ENCODE results near the gene OR5M8. TPM values are rescaled to one million over a fixed set of nuclear protein-coding genes. Genes with fewer than 3 reads are reported as not detected.

The OR5M8 gene
- total RNA-seq = not detected
- polyA plus RNA-seq = not detected
- total RNA-seq = 0 to 0.06 (median 0) reads per million in 6 experiments

- peaks cover 2 to 39% (median 8%) of the 10 kb centered on the region in 9 donors for H3K9me3 Mint-ChIP-seq
- H3K27ac Mint-ChIP-seq = no peak within 1 kb of the TSS
- DNase-seq (no peak), ATAC-seq (no peak)
- POLR2A ChIA-PET = no interaction called here
- H3K4me1 Mint-ChIP-seq = no peaks in the 10 kb centered on the region
- no peaks in the 10 kb centered on the region for H3K36me3 Mint-ChIP-seq
- no peak within 1 kb of the TSS for H3K4me3 Mint-ChIP-seq
- H3K27me3 Mint-ChIP-seq = no peaks in the 10 kb centered on the region
These were observed at the start of gene OR5M8 for GRCh38 chr11:56491270-56491669. OR5M8 (minus strand) TSS chr11:56491370; CDS start chr11:56491370, 0 bp downstream.

GRCh38 chr11:56533054-56533740 lies 42.0 kb upstream of the OR5M8 start:
- no peak for DNase-seq
- peaks cover 0 to 6% (median 0%) of the 10 kb centered on the region in 3 donors for H3K36me3 Mint-ChIP-seq
- POLR2A ChIA-PET = no interaction called here
- peaks cover 0 to 21% (median 4%) of the 10 kb centered on the region in 9 donors for H3K9me3 Mint-ChIP-seq
- H3K4me1 Mint-ChIP-seq = no peaks in the 10 kb centered on the region
- no peak overlapping the region for H3K4me3 Mint-ChIP-seq
- H3K27ac Mint-ChIP-seq = no peak overlapping the region
- ATAC-seq = no peak
- no peaks in the 10 kb centered on the region for H3K27me3 Mint-ChIP-seq

- no peaks in the 10 kb centered on the region for H3K4me1 Mint-ChIP-seq
- ATAC-seq (no peak), DNase-seq (no peak)
- H3K4me3 Mint-ChIP-seq = no peak overlapping the region
- H3K27ac Mint-ChIP-seq = no peak overlapping the region
- POLR2A ChIA-PET = no interaction called here
- H3K27me3 Mint-ChIP-seq = no peaks in the 10 kb centered on the region
- H3K36me3 Mint-ChIP-seq = peaks cover 0 to 6% (median 0%) of the 10 kb centered on the region in 3 donors
- H3K9me3 Mint-ChIP-seq = peaks cover 0 to 21% (median 4%) of the 10 kb centered on the region in 9 donors
These were observed 40.7 kb upstream of the OR5M8 start for GRCh38 chr11:56531856-56532255.

- POLR2A ChIA-PET = no interaction called here
These were observed 30.8 kb upstream of the OR5M8 start for GRCh38 chr11:56522008-56522407.

GRCh38 chr11:56513280-56513679 lies 22.1 kb upstream of the OR5M8 start:
- no peaks in the 10 kb centered on the region for H3K4me1 Mint-ChIP-seq
- H3K27ac Mint-ChIP-seq = no peak overlapping the region
- no peak overlapping the region for H3K4me3 Mint-ChIP-seq
- DNase-seq (no peak), ATAC-seq (no peak)
- no peaks in the 10 kb centered on the region for H3K36me3 Mint-ChIP-seq
- H3K27me3 Mint-ChIP-seq = no peaks in the 10 kb centered on the region
- peaks cover 0 to 26% (median 5%) of the 10 kb centered on the region in 9 donors for H3K9me3 Mint-ChIP-seq
- POLR2A ChIA-PET = no interaction called here

More at GRCh38 chr11:56522008-56522407, 30.8 kb upstream of the OR5M8 start:
- DNase-seq (no peak), ATAC-seq (no peak)
- Mint-ChIP-seq H3K27ac (no peak overlapping the region), H3K4me3 (no peak overlapping the region), H3K36me3 (no peaks in the 10 kb centered on the region), H3K27me3 (no peaks in the 10 kb centered on the region), H3K4me1 (no peaks in the 10 kb centered on the region), H3K9me3 (peaks cover 0 to 21% (median 5%) of the 10 kb centered on the region in 9 donors)

GRCh38 chr11:56509439-56509838 lies 18.3 kb upstream of the OR5M8 start:
- H3K9me3 Mint-ChIP-seq = peaks cover 0 to 40% (median 7%) of the 10 kb centered on the region in 9 donors
- H3K27ac Mint-ChIP-seq = no peak overlapping the region
- DNase-seq = no peak
- no peaks in the 10 kb centered on the region for H3K36me3 Mint-ChIP-seq
- H3K4me1 Mint-ChIP-seq = no peaks in the 10 kb centered on the region
- no peak overlapping the region for H3K4me3 Mint-ChIP-seq
- no peaks in the 10 kb centered on the region for H3K27me3 Mint-ChIP-seq
- POLR2A ChIA-PET = no interaction called here
- ATAC-seq = no peak

GRCh38 chr11:56497010-56497409 lies 5.8 kb upstream of the OR5M8 start:
- H3K27ac Mint-ChIP-seq = no peak overlapping the region
- H3K36me3 Mint-ChIP-seq = peaks cover 0 to 5% (median 0%) of the 10 kb centered on the region in 3 donors
- peaks cover 0 to 32% (median 11%) of the 10 kb centered on the region in 9 donors for H3K9me3 Mint-ChIP-seq
- DNase-seq = no peak
- H3K4me1 Mint-ChIP-seq = no peaks in the 10 kb centered on the region
- H3K27me3 Mint-ChIP-seq = no peaks in the 10 kb centered on the region
- H3K4me3 Mint-ChIP-seq = no peak overlapping the region
- POLR2A ChIA-PET = no interaction called here
- ATAC-seq = no peak

GRCh38 chr11:56495117-56495516 lies 3.9 kb upstream of the OR5M8 start:
- no peaks in the 10 kb centered on the region for H3K27me3 Mint-ChIP-seq
- no peak overlapping the region for H3K4me3 Mint-ChIP-seq
- H3K27ac Mint-ChIP-seq = no peak overlapping the region
- H3K4me1 Mint-ChIP-seq = no peaks in the 10 kb centered on the region
- no peak for DNase-seq
- H3K9me3 Mint-ChIP-seq = peaks cover 0 to 34% (median 9%) of the 10 kb centered on the region in 9 donors
- no peak for ATAC-seq
- POLR2A ChIA-PET = no interaction called here
- peaks cover 0 to 5% (median 0%) of the 10 kb centered on the region in 3 donors for H3K36me3 Mint-ChIP-seq

GRCh38 chr11:56486801-56487200 lies 4.4 kb downstream of the OR5M8 start:
- Mint-ChIP-seq H3K27ac (no peak overlapping the region), H3K4me3 (no peak overlapping the region), H3K36me3 (no peaks in the 10 kb centered on the region), H3K9me3 (peaks cover 4 to 29% (median 13%) of the 10 kb centered on the region in 9 donors), H3K27me3 (no peaks in the 10 kb centered on the region), H3K4me1 (no peaks in the 10 kb centered on the region)
- DNase-seq (no peak), ATAC-seq (no peak)
- POLR2A ChIA-PET = no interaction called here

GRCh38 chr11:56474729-56475235 lies 16.4 kb downstream of the OR5M8 start:
- H3K27me3 Mint-ChIP-seq = no peaks in the 10 kb centered on the region
- no peaks in the 10 kb centered on the region for H3K4me1 Mint-ChIP-seq
- DNase-seq (no peak), ATAC-seq (no peak)
- H3K27ac Mint-ChIP-seq = no peak overlapping the region
- POLR2A ChIA-PET = no interaction called here
- H3K9me3 Mint-ChIP-seq = peaks cover 0 to 19% (median 7%) of the 10 kb centered on the region in 9 donors
- peaks cover 0 to 6% (median 0%) of the 10 kb centered on the region in 3 donors for H3K36me3 Mint-ChIP-seq
- H3K4me3 Mint-ChIP-seq = no peak overlapping the region

GRCh38 chr11:56473252-56473651 lies 17.9 kb downstream of the OR5M8 start, which contains the start of gene OR5M3:
OR5M3 (minus strand) TSS chr11:56473352; CDS start chr11:56470497, 2,855 bp downstream.
- H3K4me1 Mint-ChIP-seq = no peaks in the 10 kb centered on the region
- no peaks in the 10 kb centered on the region for H3K27me3 Mint-ChIP-seq
- H3K9me3 Mint-ChIP-seq = peaks cover 0 to 15% (median 2%) of the 10 kb centered on the region in 9 donors
- POLR2A ChIA-PET = no interaction called here
- H3K27ac Mint-ChIP-seq = no peak within 1 kb of the TSS
- H3K36me3 Mint-ChIP-seq = no peaks in the 10 kb centered on the region
- ATAC-seq (no peak), DNase-seq (no peak)
- H3K4me3 Mint-ChIP-seq = no peak within 1 kb of the TSS

- H3K36me3 Mint-ChIP-seq = no peaks in the 10 kb centered on the region
- ATAC-seq (no peak), DNase-seq (no peak)
- H3K9me3 Mint-ChIP-seq = peaks cover 1 to 24% (median 15%) of the 10 kb centered on the region in 9 donors
- H3K4me3 Mint-ChIP-seq = no peak overlapping the region
- H3K27me3 Mint-ChIP-seq = no peaks in the 10 kb centered on the region
- H3K27ac Mint-ChIP-seq = no peak overlapping the region
- no peaks in the 10 kb centered on the region for H3K4me1 Mint-ChIP-seq
- POLR2A ChIA-PET = no interaction called here
These were observed 34.1 kb downstream of the OR5M8 start for GRCh38 chr11:56457076-56457475.

GRCh38 chr11:56453521-56453920 lies 37.6 kb downstream of the OR5M8 start:
- POLR2A ChIA-PET = no interaction called here
- Mint-ChIP-seq H3K27ac (no peak overlapping the region), H3K27me3 (no peaks in the 10 kb centered on the region), H3K9me3 (peaks cover 0 to 15% (median 11%) of the 10 kb centered on the region in 9 donors), H3K4me1 (no peaks in the 10 kb centered on the region), H3K36me3 (no peaks in the 10 kb centered on the region), H3K4me3 (no peak overlapping the region)
- ATAC-seq = no peak
- no peak for DNase-seq
